Natural killer cell (primary cell): ENCODE results near the gene FLRT1. TPM values are rescaled to one million over a fixed set of nuclear protein-coding genes. Genes with fewer than 3 reads are reported as not detected.
"Not testable (repeated sequence)": the region's sequence is repeated elsewhere in the genome, so short reads cannot be mapped to it uniquely, and the experiment has no call there.

ENCODE experiments used
- ATAC-seq, 3 donors: fragments of 150-1000 bp in 2 of 3; fragments of 200-7000 bp in 1 of 3; cut with Tn5 transposase; 1 replicate in 1 of 3; 2 replicates in 2 of 3; pipeline ENCODE4 v1.10.0; 2021; ENCODE audit warnings: mild to moderate bottlenecking in 2 of 3, moderate library complexity in 2 of 3
- DNase-seq, 2 donors: peaks; one replicate each; pipeline versions ENCODE4 v3.0.0 to v3.0.0-alpha.2; 2013 to 2021; ENCODE audit warnings: mixed read lengths in 1 of 2
- H3K27ac ChIP-seq: one replicate; pipeline ENCODE4 v1.5.1; 2013; ENCODE audit warnings: mild to moderate bottlenecking, low read length
- H3K27me3 ChIP-seq: one replicate; pipeline ENCODE4 v1.6.1; 2013; ENCODE audit warnings: low read length; ENCODE audit not compliant: control insufficient read depth, insufficient read depth
- H3K36me3 ChIP-seq: one replicate; pipeline ENCODE4 v1.6.1; 2013; ENCODE audit warnings: low read length; ENCODE audit not compliant: control insufficient read depth, insufficient read depth
- H3K4me1 ChIP-seq: one replicate; pipeline ENCODE4 v1.6.1; 2013; ENCODE audit warnings: low read length; ENCODE audit not compliant: control insufficient read depth, insufficient read depth
- H3K4me3 ChIP-seq: one replicate; pipeline ENCODE4 v1.5.1; 2013; ENCODE audit warnings: low read length
- H3K9me3 ChIP-seq: one replicate; pipeline ENCODE4 v1.6.1; 2013; ENCODE audit warnings: low read length; ENCODE audit not compliant: control insufficient read depth, insufficient read depth
- H3K27ac Mint-ChIP-seq, 2 donors: one replicate each; pipeline ENCODE4 v1.8.0; 2022; ENCODE audit warnings: mild to moderate bottlenecking in 2 of 2, mixed read lengths in 2 of 2, moderate library complexity in 1 of 2
- H3K27me3 Mint-ChIP-seq, 2 donors: one replicate each; pipeline ENCODE4 v1.8.0; 2022; ENCODE audit warnings: low read depth in 2 of 2, mixed read lengths in 2 of 2
- H3K36me3 Mint-ChIP-seq: one replicate; pipeline ENCODE4 v1.8.0; 2022; ENCODE audit warnings: mixed read lengths
- H3K4me1 Mint-ChIP-seq, 2 donors: one replicate each; pipeline ENCODE4 v1.8.0; 2022; ENCODE audit warnings: mixed read lengths in 2 of 2
- H3K4me3 Mint-ChIP-seq: one replicate; pipeline ENCODE4 v1.8.0; 2022; ENCODE audit warnings: mild to moderate bottlenecking, moderate library complexity, mixed read lengths
- H3K9me3 Mint-ChIP-seq, 2 donors: one replicate each; pipeline ENCODE4 v1.8.0; 2022; ENCODE audit warnings: mixed read lengths in 2 of 2
- CTCF ChIP-seq: fragments of 200-600 bp; IDR thresholded peaks from one replicate; pipeline ENCODE4 v1.8.0; 2022; ENCODE audit warnings: antibody characterized with exemption
- WGBS: methylation state at CpG from one replicate; pipeline ENCODE4 v1.1.7; 2013; ENCODE audit warnings: missing lambda C conversion rate; ENCODE audit not compliant: insufficient coverage; 5-methylcytosine and 5-hydroxymethylcytosine counted together
- intact Hi-C: fragments of 100-400 bp; cut with micrococcal nuclease; formaldehyde crosslinking; loops from one replicate; pipeline ENCODE4 v1.14.2; 2022
- total RNA-seq, 4 donors: library from RNA; stranded (reverse); fragments of 120-200 nt in 1 of 4; gene quantifications; one replicate each; pipeline versions ENCODE4 v1.2.3 to v1.2.4, GENCODE V29; 2013 to 2022

Gene FLRT1
- total RNA-seq, 3 donors from 2014 or later (not counting 1 experiment from before 2014, with no cell fraction given), result not detected

GRCh38 chr11:64045700-64046099 is 10.0 kb downstream of the FLRT1 start:
- H3K4me1 ChIP-seq, result no peaks in the 10 kb centered on the region

DNA sequence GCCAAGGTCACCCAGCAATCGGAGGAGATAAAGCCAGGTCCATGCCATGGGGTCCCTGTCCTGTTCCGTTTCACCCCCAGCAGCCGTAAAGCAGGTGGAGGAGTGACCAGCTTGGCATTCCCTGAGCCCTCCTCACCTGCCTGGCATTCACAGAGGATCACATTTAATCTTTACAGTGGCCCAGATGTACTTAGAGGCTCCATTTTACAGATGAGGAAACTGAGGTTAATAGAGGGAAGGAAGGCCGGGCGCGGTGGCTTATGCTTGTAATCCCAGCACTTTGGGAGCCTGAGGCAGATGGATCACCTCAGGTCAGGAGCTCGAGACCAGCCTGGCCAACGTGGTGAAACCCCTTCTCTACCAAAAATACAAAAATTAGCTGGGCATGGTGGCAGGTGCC is 11.6 kb downstream of the FLRT1 start:
- H3K27ac ChIP-seq, H3K27me3 Mint-ChIP-seq, H3K27ac Mint-ChIP-seq, ATAC-seq, H3K4me3 ChIP-seq, H3K9me3 ChIP-seq, H3K4me3 Mint-ChIP-seq, DNase-seq, H3K27me3 ChIP-seq, H3K36me3 ChIP-seq, intact Hi-C loops, H3K36me3 Mint-ChIP-seq, H3K9me3 Mint-ChIP-seq, H3K4me1 Mint-ChIP-seq, H3K4me1 ChIP-seq: not testable (repeated sequence)
- 94% methylated on average over 8 of the region's 8 CpGs for WGBS

More at GRCh38 chr11:64045700-64046099, 10.0 kb downstream of the FLRT1 start:
- Mint-ChIP-seq H3K27ac (no peak overlapping the region), H3K4me3 (no peak overlapping the region), H3K27me3 (no peaks in the 10 kb centered on the region), H3K9me3 (no peaks in the 10 kb centered on the region), H3K4me1 (no peaks in the 10 kb centered on the region), H3K36me3 (no peaks in the 10 kb centered on the region)
- Histone ChIP-seq H3K36me3 (no peaks in the 10 kb centered on the region), H3K27me3 (no peaks in the 10 kb centered on the region), H3K9me3 (no peaks in the 10 kb centered on the region), H3K4me3 (no peak overlapping the region), H3K27ac (no peak overlapping the region)
- intact Hi-C loops, result no loop called here
- DNase-seq, result no peak
- ATAC-seq, result no peak
- no peak for TF ChIP-seq CTCF
- WGBS, result 92% methylated on average over 2 of the region's 2 CpGs

- Mint-ChIP-seq H3K27me3 (no peaks in the 10 kb centered on the region), H3K4me3 (no peak overlapping the region), H3K36me3 (no peaks in the 10 kb centered on the region), H3K27ac (no peak overlapping the region), H3K9me3 (no peaks in the 10 kb centered on the region), H3K4me1 (no peaks in the 10 kb centered on the region)
- DNase-seq (no peak), ATAC-seq (no peak)
- no peak overlapping the region for H3K4me3 ChIP-seq
- intact Hi-C loops, result no loop called here
- no peak overlapping the region for H3K27ac ChIP-seq
- H3K27me3 ChIP-seq, result no peaks in the 10 kb centered on the region
- no peaks in the 10 kb centered on the region for H3K9me3 ChIP-seq
- WGBS, result 88% methylated on average over 19 of the region's 19 CpGs
- H3K36me3 ChIP-seq, result no peaks in the 10 kb centered on the region
- TF ChIP-seq CTCF, result no peak
- no peaks in the 10 kb centered on the region for H3K4me1 ChIP-seq
Measured at GRCh38 chr11:64048042-64048854, 12.5 kb downstream of the FLRT1 start.

- H3K4me3 ChIP-seq, result no peak overlapping the region
- intact Hi-C loops, result no loop called here
- no peaks in the 10 kb centered on the region for H3K9me3 ChIP-seq
- H3K36me3 Mint-ChIP-seq, result no peaks in the 10 kb centered on the region
- H3K4me1 ChIP-seq, result no peaks in the 10 kb centered on the region
- H3K4me3 Mint-ChIP-seq, result no peak overlapping the region
- H3K27ac ChIP-seq, result no peak overlapping the region
- H3K27me3 Mint-ChIP-seq, result no peaks in the 10 kb centered on the region
- no peaks in the 10 kb centered on the region for H3K27me3 ChIP-seq
- no peaks in the 10 kb centered on the region for H3K4me1 Mint-ChIP-seq
- no peak overlapping the region for H3K27ac Mint-ChIP-seq
- no peaks in the 10 kb centered on the region for H3K36me3 ChIP-seq
- no peak for TF ChIP-seq CTCF
- no peak for DNase-seq
- ATAC-seq, result no peak
- 80% methylated on average over 7 of the region's 8 CpGs for WGBS
- no peaks in the 10 kb centered on the region for H3K9me3 Mint-ChIP-seq
Measured at GRCh38 chr11:64049509-64049908, 13.8 kb downstream of the FLRT1 start.
